MM.1S (cell line): ENCODE data around the gene CLCNKB.

Source experiments
- DNase-seq: peaks from one replicate; pipeline ENCODE4 v3.0.0-alpha.2; 2015
- H2AFZ ChIP-seq: fragments of 300-600 bp; sonication (generic); 2 replicates; pipeline ENCODE4 v1.6.0; 2016; ENCODE audit warnings: antibody characterized with exemption, low read length
- H3F3A ChIP-seq: fragments of 300-600 bp; sonication (generic); 2 replicates; pipeline ENCODE4 v1.6.1; 2016; ENCODE audit warnings: mild to moderate bottlenecking, antibody characterized with exemption, low read length, moderate library complexity, mixed read lengths; ENCODE audit not compliant: insufficient read depth
- H3K27ac ChIP-seq: fragments of 300-600 bp; sonication (generic); 2 replicates; pipeline ENCODE4 v1.5.1; 2016; ENCODE audit warnings: mild to moderate bottlenecking, low read length
- H3K27me3 ChIP-seq: fragments of 300-600 bp; sonication (generic); replicated peaks from 2 replicates; pipeline ENCODE4 v1.6.0; 2016; ENCODE audit warnings: low read length; ENCODE audit not compliant: insufficient read depth
- H3K36me3 ChIP-seq: fragments of 300-600 bp; sonication (generic); replicated peaks from 2 replicates; pipeline ENCODE4 v1.6.1; 2016; ENCODE audit warnings: mild to moderate bottlenecking, low read length, mixed read lengths; ENCODE audit not compliant: insufficient read depth
- H3K4me1 ChIP-seq: fragments of 300-600 bp; sonication (generic); 2 replicates; pipeline ENCODE4 v1.6.1; 2016; ENCODE audit warnings: low read length, mixed read lengths
- H3K4me2 ChIP-seq: fragments of 300-600 bp; sonication (generic); 2 replicates; pipeline ENCODE4 v1.6.0; 2016; ENCODE audit warnings: low read depth, low read length
- H3K4me3 ChIP-seq: fragments of 300-600 bp; sonication (generic); 2 replicates; pipeline ENCODE4 v1.5.1; 2016; ENCODE audit warnings: low read length, mixed read lengths
- H3K79me2 ChIP-seq: fragments of 300-600 bp; sonication (generic); 2 replicates; pipeline ENCODE4 v1.6.1; 2016; ENCODE audit warnings: mixed run types, low read length, mixed read lengths
- H3K9ac ChIP-seq: fragments of 300-600 bp; sonication (generic); 2 replicates; pipeline ENCODE4 v1.6.1; 2016; ENCODE audit warnings: low read length, mixed read lengths
- H3K9me2 ChIP-seq: fragments of 300-600 bp; sonication (generic); replicated peaks from 2 replicates; pipeline ENCODE4 v1.6.1; 2016; ENCODE audit warnings: mild to moderate bottlenecking, low read length, mixed read lengths; ENCODE audit not compliant: insufficient read depth
- H3K9me3 ChIP-seq: fragments of 300-600 bp; sonication (generic); replicated peaks from 2 replicates; pipeline ENCODE4 v1.6.1; 2016; ENCODE audit warnings: mild to moderate bottlenecking, low read length, mixed read lengths; ENCODE audit not compliant: insufficient read depth
- H4K20me1 ChIP-seq: fragments of 300-600 bp; sonication (generic); 2 replicates; pipeline ENCODE4 v1.6.1; 2016; ENCODE audit warnings: mild to moderate bottlenecking, low read length, moderate library complexity, mixed read lengths; ENCODE audit not compliant: insufficient read depth
- EZH2 ChIP-seq: fragments of 300-600 bp; sonication (generic); optimal IDR thresholded peaks from 2 replicates; pipeline ENCODE3; 2017; ENCODE audit warnings: low read depth, mild to moderate bottlenecking, antibody characterized with exemption, low read length, mixed read lengths
- EZH2phosphoT487 ChIP-seq: fragments of 300-600 bp; sonication (generic); IDR thresholded peaks from 2 replicates; pipeline ENCODE4 v1.6.1; 2018; ENCODE audit warnings: antibody characterized with exemption, low read length
- TF ChIP-seq, protein P1 (sequence below): fragments of 300-600 bp; sonication (generic); IDR thresholded peaks from 2 replicates; pipeline ENCODE4 v1.5.1; 2016; ENCODE audit warnings: antibody characterized with exemption, low read length, mixed read lengths

The CLCNKB gene

GRCh38 chr1:16080422-16081150 is 37.0 kb downstream of the CLCNKB start:
- Histone ChIP-seq H3K4me3 (no peak overlapping the region), H3K79me2 (no peaks in the 10 kb centered on the region), H3K36me3 (no peaks in the 10 kb centered on the region), H3K9me2 (no peaks in the 10 kb centered on the region), H4K20me1 (no peaks in the 10 kb centered on the region), H3K9ac (no peak overlapping the region), H3K9me3 (no peaks in the 10 kb centered on the region), H3K27ac (no peak overlapping the region), H3K4me1 (no peaks in the 10 kb centered on the region), H3F3A (no peaks in the 10 kb centered on the region), H2AFZ (no peak overlapping the region), H3K27me3 (peaks cover 7% of the 10 kb centered on the region), H3K4me2 (no peak overlapping the region)
- TF ChIP-seq EZH2 (no peak), EZH2phosphoT487 (no peak)
- TF ChIP-seq, protein P1, sequence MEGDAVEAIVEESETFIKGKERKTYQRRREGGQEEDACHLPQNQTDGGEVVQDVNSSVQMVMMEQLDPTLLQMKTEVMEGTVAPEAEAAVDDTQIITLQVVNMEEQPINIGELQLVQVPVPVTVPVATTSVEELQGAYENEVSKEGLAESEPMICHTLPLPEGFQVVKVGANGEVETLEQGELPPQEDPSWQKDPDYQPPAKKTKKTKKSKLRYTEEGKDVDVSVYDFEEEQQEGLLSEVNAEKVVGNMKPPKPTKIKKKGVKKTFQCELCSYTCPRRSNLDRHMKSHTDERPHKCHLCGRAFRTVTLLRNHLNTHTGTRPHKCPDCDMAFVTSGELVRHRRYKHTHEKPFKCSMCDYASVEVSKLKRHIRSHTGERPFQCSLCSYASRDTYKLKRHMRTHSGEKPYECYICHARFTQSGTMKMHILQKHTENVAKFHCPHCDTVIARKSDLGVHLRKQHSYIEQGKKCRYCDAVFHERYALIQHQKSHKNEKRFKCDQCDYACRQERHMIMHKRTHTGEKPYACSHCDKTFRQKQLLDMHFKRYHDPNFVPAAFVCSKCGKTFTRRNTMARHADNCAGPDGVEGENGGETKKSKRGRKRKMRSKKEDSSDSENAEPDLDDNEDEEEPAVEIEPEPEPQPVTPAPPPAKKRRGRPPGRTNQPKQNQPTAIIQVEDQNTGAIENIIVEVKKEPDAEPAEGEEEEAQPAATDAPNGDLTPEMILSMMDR = no peak
- no peak for DNase-seq

DNA sequence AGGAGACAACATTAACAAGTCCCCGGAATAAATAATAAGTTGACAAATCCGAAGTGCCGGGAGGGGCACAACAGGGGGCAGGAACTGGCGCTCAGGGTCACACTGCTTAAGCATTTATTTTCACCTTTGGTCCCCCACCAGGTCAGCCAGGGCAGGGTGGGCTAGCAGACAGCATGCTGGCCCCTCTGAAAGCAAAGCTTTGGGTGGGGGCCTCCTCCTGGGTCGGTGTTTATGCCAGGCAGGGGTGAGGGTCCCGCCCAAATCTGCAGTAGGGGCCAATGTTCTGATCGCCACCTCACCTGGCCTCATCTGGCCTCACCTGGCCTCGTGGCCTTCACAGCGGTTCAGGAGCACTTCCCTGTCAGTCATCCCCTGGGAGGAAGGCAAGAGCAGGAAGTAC is 38.1 kb downstream of the CLCNKB start:
- no peaks in the 10 kb centered on the region for H3K9me2 ChIP-seq
- H3K9ac ChIP-seq = no peak overlapping the region
- no peak overlapping the region for H3K4me2 ChIP-seq

DNA sequence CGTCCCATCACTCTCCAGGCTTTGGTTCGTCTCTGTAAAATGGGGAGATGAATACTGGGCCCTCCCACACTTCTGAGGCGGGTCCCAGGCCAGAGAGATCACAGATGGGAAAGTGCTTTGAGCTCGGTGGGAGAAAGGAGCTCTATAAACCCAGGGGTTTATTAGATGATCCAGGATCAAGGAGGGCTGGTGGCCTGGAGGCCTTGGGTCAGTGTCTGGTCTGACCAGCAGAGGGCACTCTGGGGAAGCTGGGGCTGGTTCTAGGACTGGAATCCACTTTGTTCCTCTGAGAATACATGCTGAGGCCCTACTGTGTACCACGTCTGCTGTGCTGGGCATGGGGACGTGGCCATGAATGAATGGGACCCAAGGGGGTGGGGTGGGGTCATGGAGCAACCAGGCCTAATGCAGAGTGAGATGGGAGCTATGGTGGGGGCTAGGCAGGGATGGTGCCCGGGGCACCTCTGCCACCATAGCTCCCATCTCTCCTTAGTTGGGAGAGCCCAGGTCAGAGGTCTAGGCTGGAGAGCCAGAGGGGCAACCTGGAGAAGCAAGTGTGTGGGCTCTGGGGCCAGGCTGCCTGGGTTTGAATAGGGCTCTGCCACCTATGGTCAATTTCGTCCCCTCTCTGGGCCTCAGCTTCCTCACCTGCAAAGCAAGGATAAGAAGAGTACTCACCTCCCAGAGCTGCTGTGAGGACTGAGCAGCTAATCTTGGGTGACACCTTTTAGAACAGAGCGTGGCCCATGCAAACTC is 38.9 kb downstream of the CLCNKB start:
- peak; percentile 59 for DNase-seq
- Histone ChIP-seq H3K9me3 (no peaks in the 10 kb centered on the region), H3K4me1 (no peaks in the 10 kb centered on the region)

More for the DNA sequence above, 38.1 kb downstream of the CLCNKB start:
- DNase-seq = no peak
- no peaks in the 10 kb centered on the region for H3F3A ChIP-seq
- no peaks in the 10 kb centered on the region for H4K20me1 ChIP-seq
- no peaks in the 10 kb centered on the region for H3K79me2 ChIP-seq
- H3K36me3 ChIP-seq = no peaks in the 10 kb centered on the region
- no peak for TF ChIP-seq EZH2phosphoT487
- TF ChIP-seq, protein P1 = no peak
- TF ChIP-seq EZH2 = no peak
- H3K27me3 ChIP-seq = peaks cover 3% of the 10 kb centered on the region; the same call in 1 of the 2 replicates
- no peaks in the 10 kb centered on the region for H3K4me1 ChIP-seq
- H3K9me3 ChIP-seq = no peaks in the 10 kb centered on the region
- no peak overlapping the region for H2AFZ ChIP-seq
- no peak overlapping the region for H3K4me3 ChIP-seq
- H3K27ac ChIP-seq = no peak overlapping the region

More for the DNA sequence above, 38.9 kb downstream of the CLCNKB start:
- Histone ChIP-seq H3K27me3 (peaks cover 6% of the 10 kb centered on the region; the same call in 1 of the 2 replicates), H3K9me2 (no peaks in the 10 kb centered on the region), H3K36me3 (no peaks in the 10 kb centered on the region), H3F3A (no peaks in the 10 kb centered on the region), H3K27ac (no peak overlapping the region), H4K20me1 (no peaks in the 10 kb centered on the region), H2AFZ (no peak overlapping the region), H3K9ac (no peak overlapping the region), H3K4me3 (no peak overlapping the region), H3K4me2 (no peak overlapping the region), H3K79me2 (no peaks in the 10 kb centered on the region)
- TF ChIP-seq EZH2 (no peak), EZH2phosphoT487 (no peak)
- TF ChIP-seq, protein P1 = peak; percentile 88
